Natural killer cell (primary cell): ENCODE results near the gene TMCC1. TPM values are rescaled to one million over a fixed set of nuclear protein-coding genes. Genes with fewer than 3 reads are reported as not detected.

Experiments used
- ATAC-seq, 3 donors: fragments of 150-1000 bp in 2 of 3; fragments of 200-7000 bp in 1 of 3; cut with Tn5 transposase; 1 replicate in 1 of 3; 2 replicates in 2 of 3; pipeline ENCODE4 v1.10.0; 2021; ENCODE audit warnings: mild to moderate bottlenecking in 2 of 3, moderate library complexity in 2 of 3
- DNase-seq, 2 donors: peaks; one replicate each; pipeline versions ENCODE4 v3.0.0 to v3.0.0-alpha.2; 2013 to 2021; ENCODE audit warnings: mixed read lengths in 1 of 2
- H3K27ac ChIP-seq: one replicate; pipeline ENCODE4 v1.5.1; 2013; ENCODE audit warnings: mild to moderate bottlenecking, low read length
- H3K27me3 ChIP-seq: one replicate; pipeline ENCODE4 v1.6.1; 2013; ENCODE audit warnings: low read length; ENCODE audit not compliant: control insufficient read depth, insufficient read depth
- H3K36me3 ChIP-seq: one replicate; pipeline ENCODE4 v1.6.1; 2013; ENCODE audit warnings: low read length; ENCODE audit not compliant: control insufficient read depth, insufficient read depth
- H3K4me1 ChIP-seq: one replicate; pipeline ENCODE4 v1.6.1; 2013; ENCODE audit warnings: low read length; ENCODE audit not compliant: control insufficient read depth, insufficient read depth
- H3K4me3 ChIP-seq: one replicate; pipeline ENCODE4 v1.5.1; 2013; ENCODE audit warnings: low read length
- H3K9me3 ChIP-seq: one replicate; pipeline ENCODE4 v1.6.1; 2013; ENCODE audit warnings: low read length; ENCODE audit not compliant: control insufficient read depth, insufficient read depth
- H3K27ac Mint-ChIP-seq, 2 donors: one replicate each; pipeline ENCODE4 v1.8.0; 2022; ENCODE audit warnings: mild to moderate bottlenecking in 2 of 2, mixed read lengths in 2 of 2, moderate library complexity in 1 of 2
- H3K27me3 Mint-ChIP-seq, 2 donors: one replicate each; pipeline ENCODE4 v1.8.0; 2022; ENCODE audit warnings: low read depth in 2 of 2, mixed read lengths in 2 of 2
- H3K36me3 Mint-ChIP-seq: one replicate; pipeline ENCODE4 v1.8.0; 2022; ENCODE audit warnings: mixed read lengths
- H3K4me1 Mint-ChIP-seq, 2 donors: one replicate each; pipeline ENCODE4 v1.8.0; 2022; ENCODE audit warnings: mixed read lengths in 2 of 2
- H3K4me3 Mint-ChIP-seq: one replicate; pipeline ENCODE4 v1.8.0; 2022; ENCODE audit warnings: mild to moderate bottlenecking, moderate library complexity, mixed read lengths
- H3K9me3 Mint-ChIP-seq, 2 donors: one replicate each; pipeline ENCODE4 v1.8.0; 2022; ENCODE audit warnings: mixed read lengths in 2 of 2
- CTCF ChIP-seq: fragments of 200-600 bp; IDR thresholded peaks from one replicate; pipeline ENCODE4 v1.8.0; 2022; ENCODE audit warnings: antibody characterized with exemption
- WGBS: methylation state at CpG from one replicate; pipeline ENCODE4 v1.1.7; 2013; ENCODE audit warnings: missing lambda C conversion rate; ENCODE audit not compliant: insufficient coverage; 5-methylcytosine and 5-hydroxymethylcytosine counted together
- intact Hi-C: fragments of 100-400 bp; cut with micrococcal nuclease; formaldehyde crosslinking; loops from one replicate; pipeline ENCODE4 v1.14.2; 2022
- total RNA-seq, 4 donors: library from RNA; stranded (reverse); fragments of 120-200 nt in 1 of 4; gene quantifications; one replicate each; pipeline versions ENCODE4 v1.2.3 to v1.2.4, GENCODE V29; 2013 to 2022

Gene TMCC1
- total RNA-seq, 3 donors from 2014 or later (not counting 1 experiment from before 2014, with no cell fraction given): 26.4 to 36.7 (median 31.7) TPM

- TF ChIP-seq CTCF: no peak
- Mint-ChIP-seq H3K4me1 (peaks cover 31 to 40% of the 10 kb centered on the region in 2 donors), H3K36me3 (no peaks in the 10 kb centered on the region), H3K9me3 (no peaks in the 10 kb centered on the region), H3K27me3 (peaks cover 0 to 5% of the 10 kb centered on the region in 2 donors), H3K27ac (no peak overlapping the region), H3K4me3 (no peak overlapping the region)
- WGBS: 85% methylated on average over 12 of the region's 12 CpGs
- H3K27me3 ChIP-seq: no peaks in the 10 kb centered on the region
- intact Hi-C loops: loop anchor here (10.0 kb wide), 1 partner anchor 472 kb away; no protein-coding TSS in a partner anchor
- DNase-seq (no peak), ATAC-seq (no peak)
- H3K4me3 ChIP-seq: no peak overlapping the region
- H3K4me1 ChIP-seq: peaks cover 50% of the 10 kb centered on the region
- H3K9me3 ChIP-seq: no peaks in the 10 kb centered on the region
- no peak overlapping the region for H3K27ac ChIP-seq
- no peaks in the 10 kb centered on the region for H3K36me3 ChIP-seq
These were observed 271.2 kb downstream of the TMCC1 start for GRCh38 chr3:129622226-129622874.

DNA sequence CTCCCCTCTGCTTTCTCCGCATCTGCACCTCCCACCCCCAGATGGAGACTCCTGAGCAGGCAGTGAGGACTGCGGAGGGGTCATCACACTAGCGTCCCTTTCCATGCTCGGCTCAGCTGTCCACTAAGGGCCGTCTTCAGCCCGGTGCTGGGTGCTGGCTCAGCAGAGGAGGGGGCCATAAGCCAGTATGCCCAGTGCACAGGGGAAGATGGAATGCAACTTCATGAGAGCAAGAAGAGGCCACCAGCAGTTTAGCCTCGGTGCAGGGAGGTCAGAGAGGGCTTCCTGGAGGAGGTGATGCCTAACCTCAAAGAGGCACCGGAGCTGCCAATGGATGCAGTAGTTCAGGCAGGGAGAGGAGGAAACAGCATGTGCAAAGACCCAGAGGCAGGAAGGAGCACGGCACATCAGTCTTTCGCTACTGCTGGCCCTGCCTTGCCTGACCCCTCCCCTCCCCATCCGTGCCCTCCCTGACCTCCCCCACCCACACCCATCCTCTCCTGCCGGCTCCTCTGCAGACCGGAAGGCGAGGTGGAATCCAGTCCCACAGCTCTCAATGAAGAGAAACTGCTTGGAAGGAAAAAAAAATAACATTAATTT is 271.8 kb downstream of the TMCC1 start:
- intact Hi-C loops: loop anchor here (10.0 kb wide), 1 partner anchor 473 kb away; no protein-coding TSS in a partner anchor
- TF ChIP-seq CTCF: no peak
- Mint-ChIP-seq H3K27ac (no peak overlapping the region), H3K9me3 (no peaks in the 10 kb centered on the region), H3K36me3 (no peaks in the 10 kb centered on the region), H3K27me3 (peaks cover 0 to 8% of the 10 kb centered on the region in 2 donors), H3K4me1 (peaks cover 26 to 35% of the 10 kb centered on the region in 2 donors), H3K4me3 (no peak overlapping the region)
- no peak for DNase-seq
- Histone ChIP-seq H3K27ac (no peak overlapping the region), H3K27me3 (no peaks in the 10 kb centered on the region), H3K4me1 (peaks cover 50% of the 10 kb centered on the region), H3K36me3 (no peaks in the 10 kb centered on the region), H3K4me3 (no peak overlapping the region), H3K9me3 (no peaks in the 10 kb centered on the region)
- 85% methylated on average over 12 of the region's 14 CpGs for WGBS
- ATAC-seq: no peak

GRCh38 chr3:129620828-129621559 is 272.5 kb downstream of the TMCC1 start:
- H3K4me3 Mint-ChIP-seq: no peak overlapping the region
- Histone ChIP-seq H3K27ac (no peak overlapping the region), H3K36me3 (no peaks in the 10 kb centered on the region), H3K4me3 (no peak overlapping the region), H3K9me3 (no peaks in the 10 kb centered on the region), H3K27me3 (no peaks in the 10 kb centered on the region), H3K4me1 (peaks cover 44% of the 10 kb centered on the region)
- no peaks in the 10 kb centered on the region for H3K36me3 Mint-ChIP-seq
- WGBS: 86% methylated on average over 17 of the region's 18 CpGs
- peaks cover 0 to 8% of the 10 kb centered on the region in 2 donors for H3K27me3 Mint-ChIP-seq
- no peaks in the 10 kb centered on the region for H3K9me3 Mint-ChIP-seq
- ATAC-seq: no peak
- peaks cover 22 to 32% of the 10 kb centered on the region in 2 donors for H3K4me1 Mint-ChIP-seq
- no peak for TF ChIP-seq CTCF
- DNase-seq: no peak
- intact Hi-C loops: loop anchor here (10.0 kb wide), 1 partner anchor 474 kb away; no protein-coding TSS in a partner anchor
- no peak overlapping the region for H3K27ac Mint-ChIP-seq
